Measurements from ENCODE around the gene ITPA. TPM values are rescaled to one million over a fixed set of nuclear protein-coding genes. Genes with fewer than 3 reads are reported as not detected.

Gene ITPA
- total and polyA plus RNA-seq, 2 of the 8 experiments (the other 6 are each of a cell fraction or from before 2014, with no cell fraction given) = 88.2 to 94.0 TPM

DNA sequence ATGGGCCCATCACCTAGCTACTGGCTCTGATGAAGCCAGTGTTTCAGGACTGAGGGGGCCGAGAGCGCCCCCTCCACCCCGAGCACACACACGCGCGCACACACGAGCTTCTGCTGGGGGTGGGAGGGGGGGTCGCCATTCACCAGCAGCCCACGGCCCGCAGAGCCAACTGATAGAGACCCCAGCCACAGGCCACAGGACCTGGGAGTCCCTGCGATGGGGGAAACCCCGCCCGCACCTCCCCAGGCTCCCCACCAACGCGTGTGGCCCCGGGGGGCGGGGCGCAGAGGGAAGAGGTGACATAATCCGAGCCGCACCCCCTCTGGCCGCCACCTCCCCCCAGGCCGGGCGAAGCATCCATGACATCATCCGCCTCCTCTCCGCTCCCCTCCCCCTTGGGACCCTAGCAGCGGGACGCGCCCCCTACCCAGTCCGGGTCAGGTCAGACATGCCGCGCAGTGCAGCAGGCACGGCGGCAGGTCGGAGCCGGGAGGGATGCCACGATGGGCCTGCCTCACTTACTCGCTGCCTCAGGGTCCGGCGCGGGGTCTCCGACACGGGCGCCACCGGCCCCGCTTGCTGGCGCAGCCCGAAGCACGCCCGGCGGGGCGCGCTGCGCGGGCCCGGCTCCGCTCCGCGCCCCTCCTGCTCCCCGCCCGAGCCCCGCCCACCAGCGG is 36.2 kb upstream of the ITPA start, which contains the start of gene LZTS3 (continued):
- TF ChIP-seq, protein P1, sequence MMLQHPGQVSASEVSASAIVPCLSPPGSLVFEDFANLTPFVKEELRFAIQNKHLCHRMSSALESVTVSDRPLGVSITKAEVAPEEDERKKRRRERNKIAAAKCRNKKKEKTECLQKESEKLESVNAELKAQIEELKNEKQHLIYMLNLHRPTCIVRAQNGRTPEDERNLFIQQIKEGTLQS (IDR thresholded peaks at IDR 0.05; ENCODE audit: insufficient read depth, low read depth, low read length) = 0 out of 2 replicates have a peak, but pooled peaks have one; percentile 56
- TF ChIP-seq TAF7 (optimal IDR thresholded peaks at IDR 0.05; ENCODE audit: borderline replicate concordance, low read depth, low read length) (peak; percentile 10), KDM4A (IDR thresholded peaks at IDR 0.05; ENCODE audit: low read depth, low read length, severe bottlenecking) (peak; percentile 58), SP2 (IDR thresholded peaks at IDR 0.05; ENCODE audit: low read length) (no peak), RFX5 (IDR thresholded peaks at IDR 0.05; ENCODE audit: borderline replicate concordance, low read depth, low read length) (no peak), EP300 (IDR thresholded peaks at IDR 0.05; ENCODE audit: borderline replicate concordance in 1 of 2, low read depth in 2 of 2, low read length in 2 of 2) (peak in 1 of 2 experiments; percentile 9; a peak in 1 of 3 replicates), SAP30 (IDR thresholded peaks at IDR 0.05; ENCODE audit: insufficient read depth, insufficient replicate concordance, low read length) (no peak), ZNF274 (IDR thresholded peaks at IDR 0.05; ENCODE audit: borderline replicate concordance, extremely low read depth, low read length) (no peak), BACH1 (IDR thresholded peaks at IDR 0.05; ENCODE audit: low read length) (no peak), RXRA (IDR thresholded peaks at IDR 0.05; ENCODE audit: insufficient read depth, low read depth, low read length) (no peak), RBBP5 (IDR thresholded peaks at IDR 0.05; ENCODE audit: borderline replicate concordance, low read depth, low read length) (peak; percentile 15; the same call in 1 of the 2 replicates), SIN3A (conservative IDR thresholded peaks at IDR 0.05 in 1 of 2, IDR thresholded peaks at IDR 0.05 in 1 of 2; ENCODE audit: low read depth in 1 of 2, low read length in 2 of 2) (peak in 1 of 2 experiments; percentile 87; a peak in 2 of 4 replicates), JUN (IDR thresholded peaks at IDR 0.05; ENCODE audit: low read depth, low read length) (peak; percentile 82), POLR2A (IDR thresholded peaks at IDR 0.05; ENCODE audit: control extremely low read depth in 1 of 2, low read depth in 2 of 2, low read length in 2 of 2) (peak; percentile 43 to 76), POLR2AphosphoS5 (IDR thresholded peaks at IDR 0.05; ENCODE audit: low read depth, low read length) (peak; percentile 63; the same call in 1 of the 2 replicates), POU5F1 (IDR thresholded peaks at IDR 0.05; ENCODE audit: low read depth, low read length) (no peak), BRCA1 (IDR thresholded peaks at IDR 0.05; ENCODE audit: low read depth, low read length) (no peak)
- TF ChIP-seq, protein P2, sequence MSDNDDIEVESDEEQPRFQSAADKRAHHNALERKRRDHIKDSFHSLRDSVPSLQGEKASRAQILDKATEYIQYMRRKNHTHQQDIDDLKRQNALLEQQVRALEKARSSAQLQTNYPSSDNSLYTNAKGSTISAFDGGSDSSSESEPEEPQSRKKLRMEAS (IDR thresholded peaks at IDR 0.05) = peak; percentile 43; the same call in 1 of the 2 replicates
- TF ChIP-seq, protein P3, sequence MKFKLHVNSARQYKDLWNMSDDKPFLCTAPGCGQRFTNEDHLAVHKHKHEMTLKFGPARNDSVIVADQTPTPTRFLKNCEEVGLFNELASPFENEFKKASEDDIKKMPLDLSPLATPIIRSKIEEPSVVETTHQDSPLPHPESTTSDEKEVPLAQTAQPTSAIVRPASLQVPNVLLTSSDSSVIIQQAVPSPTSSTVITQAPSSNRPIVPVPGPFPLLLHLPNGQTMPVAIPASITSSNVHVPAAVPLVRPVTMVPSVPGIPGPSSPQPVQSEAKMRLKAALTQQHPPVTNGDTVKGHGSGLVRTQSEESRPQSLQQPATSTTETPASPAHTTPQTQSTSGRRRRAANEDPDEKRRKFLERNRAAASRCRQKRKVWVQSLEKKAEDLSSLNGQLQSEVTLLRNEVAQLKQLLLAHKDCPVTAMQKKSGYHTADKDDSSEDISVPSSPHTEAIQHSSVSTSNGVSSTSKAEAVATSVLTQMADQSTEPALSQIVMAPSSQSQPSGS (IDR thresholded peaks at IDR 0.05; ENCODE audit: low read length) = peak; percentile 98
- TF ChIP-seq, protein P4, sequence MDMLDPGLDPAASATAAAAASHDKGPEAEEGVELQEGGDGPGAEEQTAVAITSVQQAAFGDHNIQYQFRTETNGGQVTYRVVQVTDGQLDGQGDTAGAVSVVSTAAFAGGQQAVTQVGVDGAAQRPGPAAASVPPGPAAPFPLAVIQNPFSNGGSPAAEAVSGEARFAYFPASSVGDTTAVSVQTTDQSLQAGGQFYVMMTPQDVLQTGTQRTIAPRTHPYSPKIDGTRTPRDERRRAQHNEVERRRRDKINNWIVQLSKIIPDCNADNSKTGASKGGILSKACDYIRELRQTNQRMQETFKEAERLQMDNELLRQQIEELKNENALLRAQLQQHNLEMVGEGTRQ (IDR thresholded peaks at IDR 0.05; ENCODE audit: low read length) = no peak
